GM18873 (cell line): ENCODE measurements around the gene SLC2A11.
A peak's percentile ranks its signal among the peaks of the same experiment; 100 is the strongest.
"Not testable (repeated sequence)": the region's sequence is repeated elsewhere in the genome, so short reads cannot be mapped to it uniquely, and the experiment has no call there.

ENCODE experiments used
- ATAC-seq: cut with Tn5 transposase; IDR thresholded peaks from one replicate; pipeline ENCODE4 v1.9.1; 2021; ENCODE audit warnings: mild to moderate bottlenecking, moderate library complexity, moderate number of reproducible peaks; ENCODE audit not compliant: unreplicated experiment, low FRiP score

SLC2A11 gene

GRCh38 chr22:23888615-23889401 is 31.1 kb downstream of the SLC2A11 start:
- no peak for ATAC-seq

GRCh38 chr22:23889620-23890019 is 31.9 kb downstream of the SLC2A11 start:
- ATAC-seq: no peak

- ATAC-seq: no peak
Observed at GRCh38 chr22:23891726-23892125, 34.1 kb downstream of the SLC2A11 start.

GRCh38 chr22:23892130-23892529 is 34.5 kb downstream of the SLC2A11 start:
- ATAC-seq: no peak

- no peak for ATAC-seq
Observed at GRCh38 chr22:23892706-23893105, 35.0 kb downstream of the SLC2A11 start.

- no peak for ATAC-seq
Observed at GRCh38 chr22:23893121-23893944, 35.7 kb downstream of the SLC2A11 start.

- peak; percentile 73 for ATAC-seq
Observed at GRCh38 chr22:23893945-23894709, 36.5 kb downstream of the SLC2A11 start, which contains the start of gene MIF. TSS of gene MIF (plus strand) at chr22:23894383. CDS start at chr22:23894475, 92 bp downstream.

GRCh38 chr22:23894710-23895598 is 37.3 kb downstream of the SLC2A11 start:
- ATAC-seq: no peak

- no peak for ATAC-seq
Observed at GRCh38 chr22:23895599-23896144, 38.0 kb downstream of the SLC2A11 start.

GRCh38 chr22:23896166-23896522 is 38.5 kb downstream of the SLC2A11 start:
- ATAC-seq: no peak

- no peak for ATAC-seq
Observed at GRCh38 chr22:23896523-23897186, 39.0 kb downstream of the SLC2A11 start.

GRCh38 chr22:23897320-23897719 is 39.6 kb downstream of the SLC2A11 start:
- ATAC-seq: no peak

GRCh38 chr22:23898006-23898974 is 40.6 kb downstream of the SLC2A11 start:
- ATAC-seq: no peak

- ATAC-seq: no peak
Observed at GRCh38 chr22:23899042-23899745, 41.5 kb downstream of the SLC2A11 start.

- not testable (repeated sequence) for ATAC-seq
Observed at GRCh38 chr22:23900227-23900626, 42.6 kb downstream of the SLC2A11 start.

GRCh38 chr22:23901600-23901999 is 43.9 kb downstream of the SLC2A11 start:
- ATAC-seq: no peak

GRCh38 chr22:23903328-23903971 is 45.8 kb downstream of the SLC2A11 start:
- ATAC-seq: no peak
